Ascending aorta (tissue), 2 donors: Measurements from ENCODE around the gene COL12A1. TPM values are rescaled to one million over a fixed set of nuclear protein-coding genes. Genes with fewer than 3 reads are reported as not detected.
A peak's percentile ranks its signal among the peaks of the same experiment; 100 is the strongest.

Experiments
- DNase-seq, 2 donors: peaks; one replicate each; pipeline ENCODE4 v3.0.0-alpha.2; 2019; ENCODE audit warnings: low spot score in 2 of 2
- H3K27ac ChIP-seq, 2 donors: fragments of 200-600 bp; sonication (generic); one replicate each; pipeline ENCODE4 v1.5.1; 2016 to 2017; ENCODE audit warnings: mild to moderate bottlenecking in 1 of 2
- H3K27me3 ChIP-seq: fragments of 200-600 bp; sonication (generic); one replicate; pipeline ENCODE4 v1.5.1; 2017
- H3K36me3 ChIP-seq, 2 donors: fragments of 200-600 bp; sonication (generic); one replicate each; pipeline ENCODE4 v1.5.1; 2016
- H3K4me1 ChIP-seq, 2 donors: fragments of 200-600 bp; sonication (generic); one replicate each; pipeline ENCODE4 v1.5.1; 2016 to 2017; ENCODE audit warnings: mild to moderate bottlenecking in 1 of 2
- H3K4me3 ChIP-seq, 2 donors: fragments of 200-600 bp; sonication (generic); one replicate each; pipeline ENCODE4 v1.5.1; 2016 to 2017; ENCODE audit warnings: mild to moderate bottlenecking in 1 of 2
- H3K9me3 ChIP-seq, 2 donors: fragments of 200-600 bp; sonication (generic); one replicate each; pipeline ENCODE4 v1.5.1; 2016
- CTCF ChIP-seq, 3 experiments: fragments of 200-600 bp in 2 of 3; fragments of 450-650 bp in 1 of 3; sonication (generic) in 2 of 3; IDR thresholded peaks; one replicate each; pipeline ENCODE4 v1.5.1; 2016 to 2019; ENCODE audit warnings: antibody characterized with exemption in 3 of 3, mild to moderate bottlenecking in 1 of 3, moderate library complexity in 1 of 3
- intact Hi-C: fragments of 100-400 bp; cut with DNase I; formaldehyde crosslinking; loops from one replicate; pipeline ENCODE4 v1.15.1; 2023
- total RNA-seq: library from RNA; depleted of rRNA; stranded (reverse); fragments of >200 nt; gene quantifications from one replicate; pipeline ENCODE4 v1.1.0, GENCODE V29; 2016

Gene COL12A1
- total RNA-seq, 1 donor from 2014 or later, result 140 TPM

DNA sequence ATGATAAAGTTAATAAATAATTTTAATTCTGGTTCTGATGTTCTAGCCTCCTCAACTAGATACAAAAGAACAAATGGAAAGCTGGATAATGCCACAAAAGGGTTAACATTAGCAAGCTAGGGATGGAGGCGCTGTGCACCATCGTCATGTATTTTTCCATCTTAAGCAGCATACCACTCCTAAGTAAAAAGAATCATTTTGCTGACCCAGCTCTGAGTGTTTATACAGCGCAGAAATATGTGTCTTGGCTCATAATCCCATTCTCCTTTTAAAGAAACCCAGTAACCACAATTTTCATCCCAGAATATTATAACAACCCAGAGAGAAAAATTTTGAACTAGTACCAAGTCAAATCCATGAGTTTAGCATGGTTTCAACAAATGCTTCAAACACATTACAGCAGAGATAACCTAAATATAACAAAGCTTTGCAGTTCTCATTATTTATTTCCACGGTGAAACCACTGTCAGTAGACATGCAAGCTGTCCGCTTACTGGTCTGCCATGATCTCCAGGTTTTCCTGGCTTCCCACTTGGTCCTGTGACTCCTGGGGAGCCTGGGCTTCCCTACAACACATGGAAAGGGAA is 111.1 kb downstream of the COL12A1 start:
- H3K36me3 ChIP-seq, result no peaks in the 10 kb centered on the region
- intact Hi-C loops, result loop anchor here (5.0 to 10.0 kb wide), 2 partner anchors 108 to 160 kb away; no protein-coding TSS in a partner anchor
- H3K4me3 ChIP-seq, result no peak overlapping the region
- DNase-seq, result no peak
- H3K4me1 ChIP-seq, result peaks cover 3 to 15% of the 10 kb centered on the region in 2 donors
- no peaks in the 10 kb centered on the region for H3K27me3 ChIP-seq
- H3K27ac ChIP-seq, result peak overlapping the region; percentile 37 to 51
- no peak for TF ChIP-seq CTCF (IDR thresholded peaks at IDR 0.05)
- H3K9me3 ChIP-seq, result no peaks in the 10 kb centered on the region

- no peak overlapping the region for H3K27ac ChIP-seq
- DNase-seq, result no peak
- H3K4me3 ChIP-seq, result no peak overlapping the region
- TF ChIP-seq CTCF (IDR thresholded peaks at IDR 0.05), result no peak
- no peaks in the 10 kb centered on the region for H3K9me3 ChIP-seq
- intact Hi-C loops, result loop anchor here (10.0 kb wide), 1 partner anchor 157 kb away; no protein-coding TSS in a partner anchor
- H3K36me3 ChIP-seq, result peaks cover 4 to 20% of the 10 kb centered on the region in 2 donors
- H3K4me1 ChIP-seq, result peaks cover 0 to 3% of the 10 kb centered on the region in 2 donors
- no peaks in the 10 kb centered on the region for H3K27me3 ChIP-seq
These were observed 114.2 kb downstream of the COL12A1 start for GRCh38 chr6:75091467-75092190.

DNA sequence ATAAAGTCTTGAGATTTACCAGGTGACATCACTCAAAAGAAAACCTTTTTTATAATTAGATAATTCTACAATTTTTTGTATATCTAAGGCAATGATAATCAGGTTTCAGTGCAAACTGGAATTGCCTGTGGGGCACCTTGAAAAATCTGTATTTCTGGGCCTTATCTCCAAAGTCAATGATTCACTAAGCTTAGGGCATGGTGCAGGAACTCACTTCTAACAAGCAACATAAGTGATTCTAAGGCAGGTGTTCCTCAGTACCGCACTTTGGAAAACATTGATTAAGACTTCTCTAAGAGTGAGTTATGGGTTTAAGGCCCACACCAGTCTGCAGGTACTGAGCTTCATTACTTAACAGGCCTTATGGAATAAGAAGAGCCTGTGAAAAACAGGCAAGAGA is 115.3 kb downstream of the COL12A1 start:
- Histone ChIP-seq H3K27ac (no peak overlapping the region), H3K27me3 (no peaks in the 10 kb centered on the region), H3K4me1 (peaks cover 0 to 3% of the 10 kb centered on the region in 2 donors), H3K4me3 (no peak overlapping the region), H3K9me3 (no peaks in the 10 kb centered on the region), H3K36me3 (peaks cover 4 to 20% of the 10 kb centered on the region in 2 donors)
- no peak for DNase-seq
- no peak for TF ChIP-seq CTCF (IDR thresholded peaks at IDR 0.05)
- intact Hi-C loops, result loop anchor here (10.0 kb wide), 1 partner anchor 156 kb away; no protein-coding TSS in a partner anchor

GRCh38 chr6:75089921-75090320 is 115.9 kb downstream of the COL12A1 start:
- Histone ChIP-seq H3K27me3 (no peaks in the 10 kb centered on the region), H3K27ac (no peak overlapping the region), H3K36me3 (peaks cover 4 to 22% of the 10 kb centered on the region in 2 donors), H3K9me3 (no peaks in the 10 kb centered on the region), H3K4me1 (peaks cover 0 to 2% of the 10 kb centered on the region in 2 donors), H3K4me3 (no peak overlapping the region)
- intact Hi-C loops, result loop anchor here (10.0 kb wide), 1 partner anchor 155 kb away; no protein-coding TSS in a partner anchor
- no peak for TF ChIP-seq CTCF (IDR thresholded peaks at IDR 0.05)
- DNase-seq, result no peak

- intact Hi-C loops, result no loop called here
- no peaks in the 10 kb centered on the region for H3K9me3 ChIP-seq
These were observed 116.5 kb downstream of the COL12A1 start for GRCh38 chr6:75089151-75089897.

More at GRCh38 chr6:75089151-75089897, 116.5 kb downstream of the COL12A1 start:
- H3K27ac ChIP-seq, result no peak overlapping the region
- H3K4me1 ChIP-seq, result no peaks in the 10 kb centered on the region
- H3K36me3 ChIP-seq, result peaks cover 4 to 28% of the 10 kb centered on the region in 2 donors
- DNase-seq, result no peak
- H3K4me3 ChIP-seq, result no peak overlapping the region
- no peak for TF ChIP-seq CTCF (IDR thresholded peaks at IDR 0.05)
- H3K27me3 ChIP-seq, result no peaks in the 10 kb centered on the region
